HEK293 (cell line): ENCODE data around the gene MGA.

Experiments used
- BCL11A ChIP-seq: fragments of 450-650 bp; formaldehyde crosslinking; IDR thresholded peaks from 2 replicates; pipeline ENCODE4 v1.5.1; 2016; ENCODE audit warnings: low read depth, missing biosample characterization, missing genetic modification characterization
- CTCF ChIP-seq: fragments of 450-650 bp; formaldehyde crosslinking; IDR thresholded peaks from 2 replicates; pipeline ENCODE4 v1.5.1; 2016; ENCODE audit warnings: missing biosample characterization, missing genetic modification characterization
- GFI1B ChIP-seq: fragments of 450-650 bp; formaldehyde crosslinking; IDR thresholded peaks from 2 replicates; pipeline ENCODE4 v1.5.1; 2016; ENCODE audit warnings: missing biosample characterization, missing genetic modification characterization
- KLF16 ChIP-seq: fragments of 450-650 bp; formaldehyde crosslinking; IDR thresholded peaks from 2 replicates; pipeline ENCODE4 v1.5.1; 2017; ENCODE audit warnings: missing biosample characterization, missing genetic modification characterization
- KLF8 ChIP-seq: fragments of 450-650 bp; formaldehyde crosslinking; IDR thresholded peaks from 2 replicates; pipeline ENCODE4 v1.5.1; 2016; ENCODE audit warnings: missing biosample characterization, missing genetic modification characterization
- MYNN ChIP-seq: fragments of 450-650 bp; formaldehyde crosslinking; IDR thresholded peaks from 2 replicates; pipeline ENCODE4 v1.5.1; 2016; ENCODE audit warnings: missing biosample characterization, missing genetic modification characterization, borderline replicate concordance
- YY1 ChIP-seq: fragments of 450-650 bp; formaldehyde crosslinking; IDR thresholded peaks from 2 replicates; pipeline ENCODE4 v1.5.1; 2018; ENCODE audit warnings: missing biosample characterization, missing genetic modification characterization
- ZBTB10 ChIP-seq: fragments of 450-650 bp; formaldehyde crosslinking; IDR thresholded peaks from 2 replicates; pipeline ENCODE4 v1.5.1; 2016; ENCODE audit warnings: missing biosample characterization, missing genetic modification characterization
- ZBTB11 ChIP-seq: fragments of 450-650 bp; formaldehyde crosslinking; conservative IDR thresholded peaks from 2 replicates; pipeline ENCODE4 v1.5.1; 2016; ENCODE audit warnings: low read depth, missing biosample characterization, missing genetic modification characterization
- ZBTB21 ChIP-seq: fragments of 450-650 bp; formaldehyde crosslinking; IDR thresholded peaks from 2 replicates; pipeline ENCODE4 v1.5.1; 2017; ENCODE audit warnings: missing biosample characterization, missing genetic modification characterization
- ZBTB48 ChIP-seq: fragments of 450-650 bp; formaldehyde crosslinking; IDR thresholded peaks from 2 replicates; pipeline ENCODE4 v1.5.1; 2016; ENCODE audit warnings: missing biosample characterization, missing genetic modification characterization
- ZBTB6 ChIP-seq: fragments of 450-650 bp; formaldehyde crosslinking; IDR thresholded peaks from 2 replicates; pipeline ENCODE4 v1.5.1; 2017; ENCODE audit warnings: missing biosample characterization, missing genetic modification characterization
- ZBTB7A ChIP-seq: fragments of 450-650 bp; formaldehyde crosslinking; IDR thresholded peaks from 2 replicates; pipeline ENCODE4 v1.5.1; 2016; ENCODE audit warnings: low read depth, missing biosample characterization, missing genetic modification characterization
- ZEB2 ChIP-seq: fragments of 450-650 bp; formaldehyde crosslinking; IDR thresholded peaks from 2 replicates; pipeline ENCODE4 v1.5.1; 2016; ENCODE audit warnings: missing biosample characterization, missing genetic modification characterization
- ZNF26 ChIP-seq: fragments of 450-650 bp; formaldehyde crosslinking; IDR thresholded peaks from 2 replicates; pipeline ENCODE4 v1.5.1; 2016; ENCODE audit warnings: missing biosample characterization, missing genetic modification characterization
- ZNF341 ChIP-seq: fragments of 450-650 bp; formaldehyde crosslinking; IDR thresholded peaks from 2 replicates; pipeline ENCODE4; 2016; ENCODE audit warnings: low read depth, missing biosample characterization, missing genetic modification characterization
- ZNF37A ChIP-seq: fragments of 450-650 bp; IDR thresholded peaks from 2 replicates; pipeline ENCODE4 v1.5.1; 2018; ENCODE audit warnings: missing biosample characterization, missing genetic modification characterization
- ZNF513 ChIP-seq: fragments of 450-650 bp; IDR thresholded peaks from 2 replicates; pipeline ENCODE4 v1.5.1; 2018; ENCODE audit warnings: missing biosample characterization, missing genetic modification characterization
- ZNF571 ChIP-seq: fragments of 450-650 bp; formaldehyde crosslinking; IDR thresholded peaks from 2 replicates; pipeline ENCODE4 v1.5.0; 2017; ENCODE audit warnings: missing biosample characterization, missing genetic modification characterization
- ZNF639 ChIP-seq: fragments of 450-650 bp; formaldehyde crosslinking; IDR thresholded peaks from 2 replicates; pipeline ENCODE4 v1.5.1; 2016; ENCODE audit warnings: missing biosample characterization, missing genetic modification characterization
- ZNF692 ChIP-seq: fragments of 450-650 bp; formaldehyde crosslinking; IDR thresholded peaks from 2 replicates; pipeline ENCODE4 v1.5.1; 2016; ENCODE audit warnings: missing biosample characterization, missing genetic modification characterization
- ZXDB ChIP-seq: fragments of 450-650 bp; formaldehyde crosslinking; IDR thresholded peaks from 2 replicates; pipeline ENCODE4 v1.5.1; 2016; ENCODE audit warnings: missing biosample characterization, missing genetic modification characterization

MGA gene

GRCh38 chr15:41621200-41622193 is 38.7 kb upstream of the MGA start (continued):
- TF ChIP-seq ZBTB6 (tag by site-specific recombination) (no peak), MYNN (tag by site-specific recombination) (no peak), ZNF639 (tag by site-specific recombination) (peak; percentile 49; the same call in 1 of the 2 replicates), ZXDB (tag by site-specific recombination) (peak; percentile 78), ZNF692 (tag by site-specific recombination) (peak; percentile 77), KLF16 (tag by site-specific recombination) (peak; percentile 84; the same call in 1 of the 2 replicates), GFI1B (no peak), ZNF37A (tag by site-specific recombination) (no peak), ZBTB48 (tag by site-specific recombination) (no peak), ZBTB7A (peak; percentile 20; the same call in 1 of the 2 replicates), BCL11A (0 out of 2 replicates have a peak, but pooled peaks have one; percentile 19), ZNF513 (no peak), ZBTB11 (peak; percentile 48; the same call in 1 of the 2 replicates), ZNF571 (no peak), ZBTB21 (tag by site-specific recombination) (peak; percentile 36; the same call in 1 of the 2 replicates), ZNF26 (no peak), YY1 (tag by site-specific recombination) (peak; percentile 74), CTCF (0 out of 2 replicates have a peak, but pooled peaks have one; percentile 10), ZBTB10 (peak; percentile 68), KLF8 (peak; percentile 81), ZEB2 (peak; percentile 94), ZNF341 (tag by site-specific recombination) (peak; percentile 17; the same call in 1 of the 2 replicates)
